Gastrocnemius medialis (tissue), 4 donors: ENCODE results near the gene MIPEP.

ENCODE experiments used
- CTCF ChIP-seq, 5 experiments: fragments of 450-650 bp in 3 of 5; fragments of 200-600 bp in 2 of 5; sonication (generic) in 2 of 5; IDR thresholded peaks in 4 of 5; conservative IDR thresholded peaks in 1 of 5; 1 replicate in 4 of 5; 2 replicates in 1 of 5; pipeline ENCODE4 v1.5.1; 2016 to 2019; ENCODE audit warnings: antibody characterized with exemption in 5 of 5, mild to moderate bottlenecking in 3 of 5, moderate library complexity in 3 of 5
- POLR2A ChIP-seq, 2 donors: fragments of 450-650 bp; IDR thresholded peaks; one replicate each; pipeline ENCODE4 v1.6.1; 2017; ENCODE audit warnings: antibody characterized with exemption in 2 of 2, mild to moderate bottlenecking in 2 of 2, moderate library complexity in 2 of 2

GRCh38 chr13:23824371-23824770 lies 64.8 kb downstream of the MIPEP start:
- TF ChIP-seq CTCF (IDR thresholded peaks at IDR 0.05 in 4 of 5, conservative IDR thresholded peaks at IDR 0.05 in 1 of 5) (no peak), POLR2A (IDR thresholded peaks at IDR 0.05) (no peak)
